SK-N-SH treated with all-trans-retinoic acid at 6 μM for 48 hours (cell line): ENCODE measurements around the gene MAPKBP1.

ENCODE experiments used
- OSR1 ChIP-seq: fragments of 250-450 bp; sonication (Bioruptor Pico); IDR thresholded peaks from 2 replicates; pipeline ENCODE4 v1.8.0; 2022; ENCODE audit warnings: moderate library complexity, mild to moderate bottlenecking, inconsistent platforms
- PPARA ChIP-seq: fragments of 250-450 bp; sonication (Bioruptor Pico); IDR thresholded peaks from 2 replicates; pipeline ENCODE4 v1.5.0; 2020; ENCODE audit warnings: mild to moderate bottlenecking, borderline replicate concordance
- ZFP30 ChIP-seq: fragments of 450-650 bp; formaldehyde crosslinking; IDR thresholded peaks from 2 replicates; pipeline ENCODE4 v1.5.0; 2022; ENCODE audit warnings: mild to moderate bottlenecking, moderate library complexity
- TF ChIP-seq, protein P1 (sequence below): fragments of 250-450 bp; sonication (Bioruptor Pico); IDR thresholded peaks from 2 replicates; pipeline ENCODE4 v1.5.1; 2021; ENCODE audit warnings: mild to moderate bottlenecking, moderate library complexity

DNA sequence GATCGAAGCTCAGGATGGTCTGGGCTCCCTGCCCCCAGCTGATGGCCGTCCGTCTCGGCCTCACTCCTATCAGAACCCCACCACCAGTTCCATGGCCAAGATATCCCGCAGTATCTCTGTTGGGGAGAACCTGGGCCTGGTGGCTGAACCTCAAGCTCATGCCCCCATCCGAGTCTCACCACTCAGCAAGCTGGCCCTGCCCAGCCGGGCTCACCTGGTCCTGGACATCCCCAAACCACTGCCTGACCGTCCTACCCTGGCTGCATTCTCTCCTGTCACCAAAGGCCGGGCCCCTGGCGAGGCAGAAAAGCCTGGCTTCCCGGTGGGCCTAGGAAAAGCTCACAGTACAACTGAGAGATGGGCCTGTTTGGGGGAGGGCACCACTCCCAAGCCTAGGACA is 49.2 kb downstream of the MAPKBP1 start:
- TF ChIP-seq, protein P1, sequence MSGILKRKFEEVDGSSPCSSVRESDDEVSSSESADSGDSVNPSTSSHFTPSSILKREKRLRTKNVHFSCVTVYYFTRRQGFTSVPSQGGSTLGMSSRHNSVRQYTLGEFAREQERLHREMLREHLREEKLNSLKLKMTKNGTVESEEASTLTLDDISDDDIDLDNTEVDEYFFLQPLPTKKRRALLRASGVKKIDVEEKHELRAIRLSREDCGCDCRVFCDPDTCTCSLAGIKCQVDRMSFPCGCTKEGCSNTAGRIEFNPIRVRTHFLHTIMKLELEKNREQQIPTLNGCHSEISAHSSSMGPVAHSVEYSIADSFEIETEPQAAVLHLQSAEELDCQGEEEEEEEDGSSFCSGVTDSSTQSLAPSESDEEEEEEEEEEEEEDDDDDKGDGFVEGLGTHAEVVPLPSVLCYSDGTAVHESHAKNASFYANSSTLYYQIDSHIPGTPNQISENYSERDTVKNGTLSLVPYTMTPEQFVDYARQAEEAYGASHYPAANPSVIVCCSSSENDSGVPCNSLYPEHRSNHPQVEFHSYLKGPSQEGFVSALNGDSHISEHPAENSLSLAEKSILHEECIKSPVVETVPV (CRISPR knock-in tag), result no peak
- TF ChIP-seq OSR1 (no peak), PPARA (CRISPR knock-in tag) (no peak), ZFP30 (CRISPR knock-in tag) (no peak)
